Breast epithelium (tissue), 3 donors: Measurements from ENCODE around the gene FAM83C.

Experiments used
- POLR2AphosphoS5 ChIP-seq, 3 donors: sonication (generic); formaldehyde crosslinking; IDR thresholded peaks; one replicate each; pipeline ENCODE4 v1.6.1; 2017; ENCODE audit warnings: antibody characterized with exemption in 3 of 3
- TF ChIP-seq, protein P1 (sequence below), 3 donors: fragments of 450-650 bp; IDR thresholded peaks; one replicate each; pipeline ENCODE4 v1.5.1; 2016 to 2017; ENCODE audit warnings: antibody characterized with exemption in 3 of 3, mild to moderate bottlenecking in 3 of 3, moderate library complexity in 3 of 3

DNA sequence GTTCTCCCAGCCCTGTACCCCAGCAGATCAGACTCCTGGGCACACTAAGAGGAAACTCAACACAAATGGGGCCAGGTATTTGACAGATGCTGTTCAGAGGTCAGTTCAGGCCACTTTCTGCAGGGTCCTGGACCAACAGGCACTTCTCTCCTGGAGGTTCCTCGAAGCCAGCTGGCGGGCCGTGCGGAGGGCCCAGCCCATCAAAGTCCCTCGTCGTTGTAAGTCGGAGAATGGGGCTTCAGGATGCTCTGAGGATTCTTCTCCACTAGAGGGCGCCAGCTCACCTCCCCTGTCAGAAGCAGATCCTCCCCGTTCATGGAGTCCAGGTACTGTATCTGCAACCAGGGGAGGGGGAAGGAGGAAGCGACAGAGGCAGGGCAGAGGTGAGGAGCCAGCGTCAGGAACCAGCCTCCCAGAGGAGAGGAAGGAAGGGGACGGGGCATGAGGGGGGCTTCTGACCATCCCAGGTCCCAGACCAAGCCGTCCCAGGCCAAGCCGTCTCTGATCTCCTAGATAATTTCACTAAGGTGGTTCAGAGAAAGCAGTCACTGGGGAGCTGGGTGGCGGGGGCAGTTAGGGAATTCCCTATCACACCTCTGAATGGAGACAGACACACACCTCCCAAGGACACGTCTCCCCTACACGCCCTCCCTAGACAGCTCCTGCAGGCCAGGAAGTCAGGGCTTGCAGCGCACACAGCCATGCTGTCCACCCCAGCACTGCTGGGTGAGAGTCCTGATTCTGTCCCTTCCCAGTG lies 11.7 kb upstream of the FAM83C start:
- TF ChIP-seq, protein P1, sequence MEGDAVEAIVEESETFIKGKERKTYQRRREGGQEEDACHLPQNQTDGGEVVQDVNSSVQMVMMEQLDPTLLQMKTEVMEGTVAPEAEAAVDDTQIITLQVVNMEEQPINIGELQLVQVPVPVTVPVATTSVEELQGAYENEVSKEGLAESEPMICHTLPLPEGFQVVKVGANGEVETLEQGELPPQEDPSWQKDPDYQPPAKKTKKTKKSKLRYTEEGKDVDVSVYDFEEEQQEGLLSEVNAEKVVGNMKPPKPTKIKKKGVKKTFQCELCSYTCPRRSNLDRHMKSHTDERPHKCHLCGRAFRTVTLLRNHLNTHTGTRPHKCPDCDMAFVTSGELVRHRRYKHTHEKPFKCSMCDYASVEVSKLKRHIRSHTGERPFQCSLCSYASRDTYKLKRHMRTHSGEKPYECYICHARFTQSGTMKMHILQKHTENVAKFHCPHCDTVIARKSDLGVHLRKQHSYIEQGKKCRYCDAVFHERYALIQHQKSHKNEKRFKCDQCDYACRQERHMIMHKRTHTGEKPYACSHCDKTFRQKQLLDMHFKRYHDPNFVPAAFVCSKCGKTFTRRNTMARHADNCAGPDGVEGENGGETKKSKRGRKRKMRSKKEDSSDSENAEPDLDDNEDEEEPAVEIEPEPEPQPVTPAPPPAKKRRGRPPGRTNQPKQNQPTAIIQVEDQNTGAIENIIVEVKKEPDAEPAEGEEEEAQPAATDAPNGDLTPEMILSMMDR (IDR thresholded peaks at IDR 0.05), result peak; percentile 88 to 90 (median 90)
- TF ChIP-seq POLR2AphosphoS5 (IDR thresholded peaks at IDR 0.05), result no peak
